A549 (cell line): ENCODE results near the gene CEND1. TPM values are rescaled to one million over a fixed set of nuclear protein-coding genes. Genes with fewer than 3 reads are reported as not detected.

Experiments
- ATAC-seq, 2 experiments: fragments of 200-7000 bp in 1 of 2; fragments of >200 bp in 1 of 2; cut with Nextera tagmentation in 1 of 2; cut with Tn5 transposase in 1 of 2; 3 replicates each; pipeline versions ENCODE4 v1.8.0 to v1.9.1; 2018 to 2020; ENCODE audit warnings: mild to moderate bottlenecking in 1 of 2, moderate library complexity in 1 of 2
- CTCF ChIA-PET: fragments of 300-600 bp; sonication (Branson Sonifier 250); formaldehyde crosslinking; extraction: SDS; loops from one replicate; lab custom pipeline; 2021; ENCODE audit warnings: antibody characterized with exemption, inconsistent platforms; lab: Yijun Ruan, JAX
- POLR2A ChIA-PET: fragments of 350-600 bp; formaldehyde crosslinking; extraction: SDS; loops from one replicate; lab custom pipeline; 2021; ENCODE audit warnings: antibody characterized with exemption, inconsistent platforms; lab: Yijun Ruan, JAX
- DNase-seq, 2 experiments: peaks; one replicate each; pipeline versions ENCODE4 v3.0.0 to v3.0.0-alpha.2; 2011 to 2016; ENCODE audit warnings: low read depth in 1 of 2, low spot score in 1 of 2
- FAIRE-seq: peaks from 2 replicates; lab custom pipeline; 2011; peaks lifted over from hg19 to GRCh38; lab: Jason Lieb, UNC
- H3K27ac ChIP-seq, 2 experiments: fragments of >200 bp; sonication (Bioruptor Twin); formaldehyde crosslinking; 3 replicates each; pipeline ENCODE4 v1.5.1; 2016 to 2017
- H3K4me1 ChIP-seq: fragments of >200 bp; sonication (Bioruptor Twin); formaldehyde crosslinking; 3 replicates; pipeline ENCODE4 v1.6.1; 2016
- H3K4me2 ChIP-seq: fragments of >200 bp; sonication (Bioruptor Twin); formaldehyde crosslinking; 3 replicates; pipeline ENCODE4 v1.6.1; 2016
- H3K4me3 ChIP-seq: fragments of >200 bp; sonication (Bioruptor Twin); formaldehyde crosslinking; 3 replicates; pipeline ENCODE4 v1.5.1; 2016
- H3K9me3 ChIP-seq: fragments of >200 bp; sonication (Bioruptor Twin); formaldehyde crosslinking; 3 replicates; pipeline ENCODE4 v1.6.1; 2016
- ATOH8 ChIP-seq: fragments of 250-450 bp; sonication (Bioruptor Pico); IDR thresholded peaks from 2 replicates; pipeline ENCODE4 v1.5.0; 2020; ENCODE audit warnings: low read depth, mild to moderate bottlenecking, moderate library complexity
- BCL3 ChIP-seq: fragments of >200 bp; sonication (Bioruptor Twin); formaldehyde crosslinking; IDR thresholded peaks from 3 replicates; pipeline ENCODE4 v1.6.1; 2016
- CBX8 ChIP-seq: fragments of 200-600 bp; sonication (generic); IDR thresholded peaks from 2 replicates; pipeline ENCODE4 v1.6.1; 2016
- CEBPB ChIP-seq, 2 experiments: fragments of >200 bp in 1 of 2; sonication (Bioruptor Twin) in 1 of 2; formaldehyde crosslinking in 1 of 2; IDR thresholded peaks; 2 replicates each; pipeline ENCODE4 v1.6.1; 2012 to 2016
- ELK1 ChIP-seq: fragments of 150-350 bp; IDR thresholded peaks from 2 replicates; pipeline ENCODE4 v1.6.1; 2014; ENCODE audit warnings: low read depth, mild to moderate bottlenecking, low read length
- ESRRA ChIP-seq: fragments of 150-350 bp; IDR thresholded peaks from 2 replicates; pipeline ENCODE4 v1.6.1; 2014; ENCODE audit warnings: mild to moderate bottlenecking, low read length, borderline replicate concordance
- GATA3 ChIP-seq: IDR thresholded peaks from 2 replicates; pipeline ENCODE4 v1.6.1; 2012; ENCODE audit warnings: borderline replicate concordance
- HDAC2 ChIP-seq: fragments of 200-600 bp; sonication (generic); IDR thresholded peaks from 2 replicates; pipeline ENCODE4 v1.6.1; 2016
- HEYL ChIP-seq: fragments of 250-450 bp; sonication (Bioruptor Pico); IDR thresholded peaks from 2 replicates; pipeline ENCODE4 v1.8.0; 2021; ENCODE audit warnings: mild to moderate bottlenecking, moderate library complexity
- HOXA7 ChIP-seq: fragments of 250-450 bp; sonication (Bioruptor Pico); IDR thresholded peaks from 2 replicates; pipeline ENCODE4 v1.5.0; 2020; ENCODE audit warnings: mild to moderate bottlenecking, moderate library complexity
- JUN ChIP-seq, 2 experiments: fragments of >200 bp; sonication (Bioruptor Twin); formaldehyde crosslinking; IDR thresholded peaks; 2 replicates in 1 of 2; 3 replicates in 1 of 2; pipeline ENCODE4 v1.6.1; 2016 to 2017
- KDM1A ChIP-seq: fragments of 200-600 bp; sonication (generic); IDR thresholded peaks from 2 replicates; pipeline ENCODE4 v1.6.1; 2016; ENCODE audit warnings: low read depth, mild to moderate bottlenecking
- MAFK ChIP-seq: fragments of 450-650 bp; IDR thresholded peaks from 2 replicates; pipeline ENCODE4 v1.6.1; 2014; ENCODE audit not compliant: partially characterized antibody
- NFE2L2 ChIP-seq: fragments of 150-350 bp; conservative IDR thresholded peaks from 2 replicates; pipeline ENCODE4 v1.6.1; 2014; ENCODE audit warnings: low read length
- NPAS2 ChIP-seq: fragments of 250-450 bp; sonication (Bioruptor Pico); IDR thresholded peaks from 2 replicates; pipeline ENCODE4 v1.8.0; 2022; ENCODE audit warnings: mild to moderate bottlenecking, moderate library complexity, borderline replicate concordance
- NR3C1 ChIP-seq: fragments of >200 bp; sonication (Bioruptor Twin); formaldehyde crosslinking; IDR thresholded peaks from 3 replicates; pipeline ENCODE4 v1.6.1; 2017
- PBX3 ChIP-seq: IDR thresholded peaks from 2 replicates; pipeline ENCODE4 v1.6.1; 2012
- PHF8 ChIP-seq: fragments of 200-600 bp; sonication (generic); IDR thresholded peaks from 2 replicates; pipeline ENCODE4 v1.6.1; 2016; ENCODE audit warnings: low read depth, mild to moderate bottlenecking, antibody characterized with exemption, moderate library complexity, borderline replicate concordance
- POLR2A ChIP-seq: IDR thresholded peaks from 2 replicates; pipeline ENCODE4 v1.6.1; 2012; ENCODE audit warnings: mild to moderate bottlenecking, low read length
- POLR2AphosphoS2 ChIP-seq: conservative IDR thresholded peaks from 2 replicates; pipeline ENCODE4 v1.6.1; 2012; ENCODE audit warnings: low read length, improper control_type of control experiment, inconsistent platforms
- RAD21 ChIP-seq, 2 experiments: fragments of >200 bp in 1 of 2; sonication (Bioruptor Twin) in 1 of 2; formaldehyde crosslinking in 1 of 2; IDR thresholded peaks in 1 of 2; conservative IDR thresholded peaks in 1 of 2; 2 replicates in 1 of 2; 3 replicates in 1 of 2; pipeline ENCODE4 v1.6.1; 2012 to 2018; ENCODE audit warnings: inconsistent platforms in 1 of 2
- RARB ChIP-seq: fragments of 250-450 bp; sonication (Bioruptor Pico); IDR thresholded peaks from 2 replicates; pipeline ENCODE4 v1.8.0; 2021; ENCODE audit warnings: mild to moderate bottlenecking, moderate library complexity
- RCOR1 ChIP-seq: fragments of 150-350 bp; IDR thresholded peaks from 2 replicates; pipeline ENCODE4 v1.6.1; 2014; ENCODE audit warnings: antibody characterized with exemption, low read length, low read depth
- RFX5 ChIP-seq: fragments of 450-650 bp; IDR thresholded peaks from 2 replicates; pipeline ENCODE4 v1.7.1; 2014; ENCODE audit warnings: antibody characterized with exemption, mild to moderate bottlenecking, moderate library complexity
- SMC3 ChIP-seq: fragments of >200 bp; sonication (Bioruptor Twin); formaldehyde crosslinking; IDR thresholded peaks from 3 replicates; pipeline ENCODE4 v1.6.1; 2018; ENCODE audit warnings: inconsistent platforms
- SREBF2 ChIP-seq: fragments of 450-650 bp; IDR thresholded peaks from 2 replicates; pipeline ENCODE4 v1.6.1; 2014; ENCODE audit warnings: mild to moderate bottlenecking, moderate library complexity
- USF2 ChIP-seq: fragments of 450-650 bp; IDR thresholded peaks from 2 replicates; pipeline ENCODE4 v1.6.1; 2014; ENCODE audit warnings: antibody characterized with exemption
- ZC3H11A ChIP-seq: fragments of 450-650 bp; IDR thresholded peaks from 2 replicates; pipeline ENCODE4 v1.6.1; 2014; ENCODE audit warnings: antibody characterized with exemption, mild to moderate bottlenecking
- ZFP36 ChIP-seq: fragments of 450-650 bp; IDR thresholded peaks from 2 replicates; pipeline ENCODE4 v1.6.1; 2014; ENCODE audit warnings: borderline replicate concordance; ENCODE audit not compliant: partially characterized antibody
- ZSCAN20 ChIP-seq: fragments of 250-450 bp; sonication (Bioruptor Pico); IDR thresholded peaks from 2 replicates; pipeline ENCODE4 v1.8.0; 2022; ENCODE audit warnings: mild to moderate bottlenecking, moderate library complexity
- WGBS: methylation state at CpG from one replicate; pipeline ENCODE4 v1.1.6; 2017; ENCODE audit errors: missing lambda C conversion rate; 5-methylcytosine and 5-hydroxymethylcytosine counted together
- polyA plus RNA-seq, 4 experiments: library from polyadenylated mRNA; depleted of rRNA in 3 of 4; stranded (reverse); fragments of >200 nt; fragmentation: RNase III in 1 of 4; extraction: RNeasy Plus Mini Kit Qiagen cat#74134 plus additional on column Dnase treatment in 1 of 4; gene quantifications; 2 replicates in 3 of 4; 3 replicates in 1 of 4; pipeline ENCODE4 v1.2.3, GENCODE V29; 2011 to 2017

The CEND1 gene
- polyA plus RNA-seq, 2 of the 4 experiments (the other 2 are of a cell fraction) = 1.0 TPM; not detected in 1

GRCh38 chr11:802693-803466 is 13.0 kb upstream of the CEND1 start:
- DNase-seq = no peak
- Histone ChIP-seq H3K4me1 (peaks cover 15% of the 10 kb centered on the region; the same call in 2 of the 3 replicates), H3K9me3 (no peaks in the 10 kb centered on the region), H3K4me3 (no peak overlapping the region), H3K27ac (no peak overlapping the region), H3K4me2 (no peak overlapping the region)
- FAIRE-seq = no peak
- ChIA-PET CTCF (interaction anchor here (0.6 to 1.4 kb wide), 5 partner anchors 10 to 248 kb away, joined by 3 to 4 read pairs (median 3); no protein-coding TSS in a partner anchor), POLR2A (interaction anchor here (2.0 kb wide), 1 partner anchor 17 kb away, joined by 9 read pairs; no protein-coding TSS in a partner anchor)
- TF ChIP-seq POLR2A (no peak), PBX3 (no peak), POLR2AphosphoS2 (no peak), ZC3H11A (no peak), KDM1A (no peak), RAD21 (conservative IDR thresholded peaks at IDR 0.05 in 1 of 2, IDR thresholded peaks at IDR 0.05 in 1 of 2) (no peak), RCOR1 (no peak), ATOH8 (no peak), ESRRA (no peak), HDAC2 (no peak), USF2 (no peak), NPAS2 (no peak), SMC3 (no peak), CBX8 (no peak), PHF8 (no peak), CEBPB (IDR thresholded peaks at IDR 0.05) (no peak), GATA3 (no peak), MAFK (no peak)
- ATAC-seq = no peak
- 82% methylated on average over 23 of the region's 28 CpGs for WGBS

- H3K27ac ChIP-seq = no peak overlapping the region
- FAIRE-seq = no peak
- no peak for TF ChIP-seq NR3C1
- no peak for TF ChIP-seq RCOR1
- no peak for TF ChIP-seq ZSCAN20 (CRISPR knock-in tag)
- no peak for TF ChIP-seq RARB (CRISPR knock-in tag)
- no peak for TF ChIP-seq POLR2AphosphoS2
- no peak for TF ChIP-seq ZFP36
- no peak for TF ChIP-seq SMC3
- TF ChIP-seq NFE2L2 = no peak
- TF ChIP-seq HOXA7 (CRISPR knock-in tag) = no peak
- TF ChIP-seq MAFK = no peak
- TF ChIP-seq PHF8 = no peak
- no peak for TF ChIP-seq HEYL
- TF ChIP-seq JUN (IDR thresholded peaks at IDR 0.05) = no peak
- no peak for TF ChIP-seq BCL3
- no peak for TF ChIP-seq SREBF2
- TF ChIP-seq RAD21 (conservative IDR thresholded peaks at IDR 0.05 in 1 of 2, IDR thresholded peaks at IDR 0.05 in 1 of 2) = no peak
- TF ChIP-seq ELK1 = no peak
- TF ChIP-seq CBX8 = no peak
- TF ChIP-seq RFX5 = no peak
- no peak for TF ChIP-seq HDAC2
- TF ChIP-seq, all 56 proteins: peak for 0
- no peak for DNase-seq
- Histone ChIP-seq H3K9me3 (no peaks in the 10 kb centered on the region), H3K4me2 (no peak overlapping the region), H3K4me1 (peaks cover 14% of the 10 kb centered on the region), H3K4me3 (no peak overlapping the region)
- ChIA-PET CTCF (interaction anchor here (0.6 to 1.1 kb wide), 4 partner anchors 9 to 248 kb away, joined by 3 to 4 read pairs (median 3); no protein-coding TSS in a partner anchor), POLR2A (no interaction called here)
- WGBS = 97% methylated on average over 19 of the region's 21 CpGs
- no peak for ATAC-seq
Observed at GRCh38 chr11:802018-802617, 12.2 kb upstream of the CEND1 start.
